Measurements from ENCODE around the gene RPTOR. TPM values are rescaled to one million over a fixed set of nuclear protein-coding genes. Genes with fewer than 3 reads are reported as not detected.

Gene RPTOR
- total RNA-seq, 1 donor from 2014 or later = 21.8 TPM

- no peak for DNase-seq
- peaks cover 30% of the 10 kb centered on the region for H3K36me3 ChIP-seq
- no peak overlapping the region for H3K4me3 ChIP-seq
- H3K9me3 ChIP-seq (replicated peaks) = no peaks in the 10 kb centered on the region
- H3K4me1 ChIP-seq = peaks cover 7% of the 10 kb centered on the region
- intact Hi-C loops (cut with micrococcal nuclease) = no loop called here
- no peak overlapping the region for H3K27ac ChIP-seq (replicated peaks)
- TF ChIP-seq CTCF (IDR thresholded peaks at IDR 0.05; ENCODE audit: borderline replicate concordance) = no peak
- H3K27me3 ChIP-seq (ENCODE audit: low read depth) = no peaks in the 10 kb centered on the region
Measured at GRCh38 chr17:80936723-80937122, 392.1 kb downstream of the RPTOR start.

- Histone ChIP-seq H3K9me3 (replicated peaks) (no peaks in the 10 kb centered on the region), H3K36me3 (peaks cover 30% of the 10 kb centered on the region), H3K4me3 (no peak overlapping the region), H3K4me1 (peaks cover 17% of the 10 kb centered on the region), H3K27me3 (ENCODE audit: low read depth) (no peaks in the 10 kb centered on the region), H3K27ac (replicated peaks) (no peak overlapping the region)
- DNase-seq = no peak
- TF ChIP-seq CTCF (IDR thresholded peaks at IDR 0.05; ENCODE audit: borderline replicate concordance) = no peak
- intact Hi-C loops (cut with micrococcal nuclease) = no loop called here
Measured at GRCh38 chr17:80937462-80938381, 393.1 kb downstream of the RPTOR start.

GRCh38 chr17:80938556-80938955 lies 393.9 kb downstream of the RPTOR start:
- Histone ChIP-seq H3K27me3 (ENCODE audit: low read depth) (no peaks in the 10 kb centered on the region), H3K4me3 (no peak overlapping the region), H3K36me3 (peaks cover 30% of the 10 kb centered on the region), H3K27ac (replicated peaks) (no peak overlapping the region), H3K4me1 (peaks cover 23% of the 10 kb centered on the region), H3K9me3 (replicated peaks) (no peaks in the 10 kb centered on the region)
- no peak for TF ChIP-seq CTCF (IDR thresholded peaks at IDR 0.05; ENCODE audit: borderline replicate concordance)
- DNase-seq = no peak
- intact Hi-C loops (cut with micrococcal nuclease) = no loop called here

GRCh38 chr17:80939151-80940145 lies 394.8 kb downstream of the RPTOR start:
- no peak for TF ChIP-seq CTCF (IDR thresholded peaks at IDR 0.05; ENCODE audit: borderline replicate concordance)
- DNase-seq = no peak
- peaks cover 27% of the 10 kb centered on the region for H3K36me3 ChIP-seq
- H3K27ac ChIP-seq (replicated peaks) = no peak overlapping the region
- H3K4me1 ChIP-seq = peaks cover 23% of the 10 kb centered on the region
- no peaks in the 10 kb centered on the region for H3K9me3 ChIP-seq (replicated peaks)
- intact Hi-C loops (cut with micrococcal nuclease) = no loop called here
- H3K27me3 ChIP-seq (ENCODE audit: low read depth) = no peaks in the 10 kb centered on the region
- no peak overlapping the region for H3K4me3 ChIP-seq
